ENCODE measurements around the gene GLUD1. TPM values are rescaled to one million over a fixed set of nuclear protein-coding genes. Genes with fewer than 3 reads are reported as not detected.

GLUD1 gene
- polyA plus RNA-seq, 2 of the 4 experiments (the other 2 are of a cell fraction): 74.4 to 117 TPM

DNA sequence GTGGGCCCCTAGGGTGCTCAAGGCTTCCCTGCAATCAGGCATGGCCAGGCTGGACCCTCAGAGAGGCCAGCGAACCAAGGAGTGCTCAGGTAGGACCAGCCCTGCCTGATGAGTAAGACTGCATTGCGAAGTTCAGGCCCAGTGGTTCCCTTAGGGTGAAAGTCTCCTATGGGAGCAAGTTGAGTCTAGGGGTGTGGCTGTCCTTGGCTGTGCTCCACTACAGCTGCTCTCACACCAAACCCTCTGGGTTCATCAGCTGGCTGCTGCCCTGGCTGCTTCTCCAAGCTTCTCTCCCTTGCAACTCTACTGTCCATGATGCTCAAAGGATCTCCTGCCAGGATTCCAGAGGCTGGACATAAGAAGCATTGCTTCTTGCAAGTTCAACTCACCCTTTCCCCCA, 55.9 kb downstream of the GLUD1 start:
- ATAC-seq (peak in 1 of 2 experiments; percentile 19; a peak in 2 of 6 replicates), FAIRE-seq (no peak), DNase-seq (ENCODE audit: low read depth in 1 of 2, low spot score in 1 of 2) (no peak)
- ChIA-PET POLR2A (no interaction called here), CTCF (no interaction called here)
- no peak overlapping the region for H3K4me3 ChIP-seq
- H3K9me3 ChIP-seq: no peaks in the 10 kb centered on the region
- H3K4me1 ChIP-seq: 0 out of 3 replicates have a peak, but pooled peaks cover 2% of the 10 kb centered on the region
- no peak for TF ChIP-seq EP300 (IDR thresholded peaks at IDR 0.05)
- TF ChIP-seq SMC3 (IDR thresholded peaks at IDR 0.05): no peak
- no peak for TF ChIP-seq RNF2 (IDR thresholded peaks at IDR 0.05; ENCODE audit: borderline replicate concordance, low read depth)
- TF ChIP-seq CHD4 (IDR thresholded peaks at IDR 0.05; ENCODE audit: borderline replicate concordance): no peak
- TF ChIP-seq CHD2 (IDR thresholded peaks at IDR 0.05; ENCODE audit: low read length, partially characterized antibody): no peak
- TF ChIP-seq EHMT2 (IDR thresholded peaks at IDR 0.05; ENCODE audit: low read depth): no peak
- TF ChIP-seq, protein P1, sequence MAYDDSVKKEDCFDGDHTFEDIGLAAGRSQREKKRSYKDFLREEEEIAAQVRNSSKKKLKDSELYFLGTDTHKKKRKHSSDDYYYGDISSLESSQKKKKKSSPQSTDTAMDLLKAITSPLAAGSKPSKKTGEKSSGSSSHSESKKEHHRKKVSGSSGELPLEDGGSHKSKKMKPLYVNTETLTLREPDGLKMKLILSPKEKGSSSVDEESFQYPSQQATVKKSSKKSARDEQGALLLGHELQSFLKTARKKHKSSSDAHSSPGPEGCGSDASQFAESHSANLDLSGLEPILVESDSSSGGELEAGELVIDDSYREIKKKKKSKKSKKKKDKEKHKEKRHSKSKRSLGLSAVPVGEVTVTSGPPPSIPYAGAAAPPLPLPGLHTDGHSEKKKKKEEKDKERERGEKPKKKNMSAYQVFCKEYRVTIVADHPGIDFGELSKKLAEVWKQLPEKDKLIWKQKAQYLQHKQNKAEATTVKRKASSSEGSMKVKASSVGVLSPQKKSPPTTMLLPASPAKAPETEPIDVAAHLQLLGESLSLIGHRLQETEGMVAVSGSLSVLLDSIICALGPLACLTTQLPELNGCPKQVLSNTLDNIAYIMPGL (CRISPR knock-in tag; IDR thresholded peaks at IDR 0.05; ENCODE audit: borderline replicate concordance): no peak
- no peak for TF ChIP-seq FOXS1 (CRISPR knock-in tag; IDR thresholded peaks at IDR 0.05)
- TF ChIP-seq SREBF2 (IDR thresholded peaks at IDR 0.05): no peak
- no peak for TF ChIP-seq NPAS2 (CRISPR knock-in tag; IDR thresholded peaks at IDR 0.05; ENCODE audit: borderline replicate concordance)
- no peak for TF ChIP-seq ESRRA (IDR thresholded peaks at IDR 0.05; ENCODE audit: borderline replicate concordance, low read length)
- TF ChIP-seq, protein P2, sequence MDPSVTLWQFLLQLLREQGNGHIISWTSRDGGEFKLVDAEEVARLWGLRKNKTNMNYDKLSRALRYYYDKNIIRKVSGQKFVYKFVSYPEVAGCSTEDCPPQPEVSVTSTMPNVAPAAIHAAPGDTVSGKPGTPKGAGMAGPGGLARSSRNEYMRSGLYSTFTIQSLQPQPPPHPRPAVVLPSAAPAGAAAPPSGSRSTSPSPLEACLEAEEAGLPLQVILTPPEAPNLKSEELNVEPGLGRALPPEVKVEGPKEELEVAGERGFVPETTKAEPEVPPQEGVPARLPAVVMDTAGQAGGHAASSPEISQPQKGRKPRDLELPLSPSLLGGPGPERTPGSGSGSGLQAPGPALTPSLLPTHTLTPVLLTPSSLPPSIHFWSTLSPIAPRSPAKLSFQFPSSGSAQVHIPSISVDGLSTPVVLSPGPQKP (IDR thresholded peaks at IDR 0.05; ENCODE audit: low read depth, low read length): no peak
- no peak for TF ChIP-seq MYC (IDR thresholded peaks at IDR 0.05; ENCODE audit: borderline replicate concordance, low read length)
- no peak for TF ChIP-seq HOXA7 (CRISPR knock-in tag; IDR thresholded peaks at IDR 0.05)
- no peak for TF ChIP-seq EHF (CRISPR knock-in tag; IDR thresholded peaks at IDR 0.05)
- TF ChIP-seq, protein P3, sequence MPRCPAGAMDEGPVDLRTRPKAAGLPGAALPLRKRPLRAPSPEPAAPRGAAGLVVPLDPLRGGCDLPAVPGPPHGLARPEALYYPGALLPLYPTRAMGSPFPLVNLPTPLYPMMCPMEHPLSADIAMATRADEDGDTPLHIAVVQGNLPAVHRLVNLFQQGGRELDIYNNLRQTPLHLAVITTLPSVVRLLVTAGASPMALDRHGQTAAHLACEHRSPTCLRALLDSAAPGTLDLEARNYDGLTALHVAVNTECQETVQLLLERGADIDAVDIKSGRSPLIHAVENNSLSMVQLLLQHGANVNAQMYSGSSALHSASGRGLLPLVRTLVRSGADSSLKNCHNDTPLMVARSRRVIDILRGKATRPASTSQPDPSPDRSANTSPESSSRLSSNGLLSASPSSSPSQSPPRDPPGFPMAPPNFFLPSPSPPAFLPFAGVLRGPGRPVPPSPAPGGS (IDR thresholded peaks at IDR 0.05): no peak
- no peak for TF ChIP-seq CEBPB (IDR thresholded peaks at IDR 0.05)
- TF ChIP-seq, protein P4, sequence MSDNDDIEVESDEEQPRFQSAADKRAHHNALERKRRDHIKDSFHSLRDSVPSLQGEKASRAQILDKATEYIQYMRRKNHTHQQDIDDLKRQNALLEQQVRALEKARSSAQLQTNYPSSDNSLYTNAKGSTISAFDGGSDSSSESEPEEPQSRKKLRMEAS (IDR thresholded peaks at IDR 0.05): no peak
- TF ChIP-seq BHLHE40 (IDR thresholded peaks at IDR 0.05; ENCODE audit: low read depth, low read length): no peak
- no peak for TF ChIP-seq FOSL2 (IDR thresholded peaks at IDR 0.05)
- TF ChIP-seq FOSL2 (CRISPR knock-in tag; IDR thresholded peaks at IDR 0.05): no peak
- WGBS (ENCODE audit: missing lambda C conversion rate): 74% methylated on average over 2 of the region's 2 CpGs
- H3K4me2 ChIP-seq: no peak overlapping the region
- no peak overlapping the region for H3K27ac ChIP-seq

DNA sequence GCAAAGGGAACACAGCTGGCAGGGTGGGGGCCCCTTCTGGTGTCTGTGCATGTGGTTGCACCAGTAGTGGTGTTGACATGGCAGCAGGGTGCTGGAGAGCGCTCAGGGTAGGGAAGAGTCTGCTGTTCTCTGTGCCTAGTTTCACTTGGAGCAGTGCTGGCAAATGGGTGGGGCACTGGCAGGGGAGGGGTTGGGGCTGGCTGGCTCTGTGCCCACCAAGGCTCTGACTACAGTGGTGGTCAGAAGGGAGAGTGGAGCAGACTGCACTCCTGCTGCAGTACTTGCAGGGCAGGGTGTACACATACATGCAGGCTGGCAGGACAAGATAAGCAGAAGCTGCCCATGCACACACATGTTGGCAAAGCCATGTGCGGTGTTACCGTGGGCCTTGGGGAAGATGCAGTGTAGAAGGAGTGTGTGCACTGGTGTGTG, 56.3 kb downstream of the GLUD1 start:
- H3K9me3 ChIP-seq: no peaks in the 10 kb centered on the region
- H3K4me1 ChIP-seq: 0 out of 3 replicates have a peak, but pooled peaks cover 2% of the 10 kb centered on the region
- ATAC-seq (peak; percentile 34 to 43; a peak in 5 of 6 replicates), FAIRE-seq (no peak), DNase-seq (ENCODE audit: low read depth in 1 of 2, low spot score in 1 of 2) (no peak)
- no peak overlapping the region for H3K4me2 ChIP-seq
- ChIA-PET CTCF (no interaction called here), POLR2A (no interaction called here)
- 90% methylated on average over 3 of the region's 3 CpGs for WGBS (ENCODE audit: missing lambda C conversion rate)
- no peak overlapping the region for H3K4me3 ChIP-seq
- no peak overlapping the region for H3K27ac ChIP-seq
- TF ChIP-seq, protein P4 (IDR thresholded peaks at IDR 0.05): no peak
- TF ChIP-seq RFX5 (IDR thresholded peaks at IDR 0.05) (no peak), CHD4 (IDR thresholded peaks at IDR 0.05; ENCODE audit: borderline replicate concordance) (no peak), KDM5A (IDR thresholded peaks at IDR 0.05) (no peak), SMC3 (IDR thresholded peaks at IDR 0.05) (no peak), HDAC2 (IDR thresholded peaks at IDR 0.05) (no peak), JUN (IDR thresholded peaks at IDR 0.05) (no peak), POLR2A (IDR thresholded peaks at IDR 0.05; ENCODE audit: low read length) (no peak), PHF8 (IDR thresholded peaks at IDR 0.05; ENCODE audit: borderline replicate concordance, low read depth) (no peak), HOXB13 (CRISPR knock-in tag; IDR thresholded peaks at IDR 0.05; ENCODE audit: low read depth) (no peak), RAD21 (conservative IDR thresholded peaks at IDR 0.05 in 1 of 2, IDR thresholded peaks at IDR 0.05 in 1 of 2) (no peak), NR3C1 (IDR thresholded peaks at IDR 0.05) (no peak)
- TF ChIP-seq, protein P5, sequence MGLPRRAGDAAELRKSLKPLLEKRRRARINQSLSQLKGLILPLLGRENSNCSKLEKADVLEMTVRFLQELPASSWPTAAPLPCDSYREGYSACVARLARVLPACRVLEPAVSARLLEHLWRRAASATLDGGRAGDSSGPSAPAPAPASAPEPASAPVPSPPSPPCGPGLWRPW (IDR thresholded peaks at IDR 0.05): no peak
- TF ChIP-seq, protein P6, sequence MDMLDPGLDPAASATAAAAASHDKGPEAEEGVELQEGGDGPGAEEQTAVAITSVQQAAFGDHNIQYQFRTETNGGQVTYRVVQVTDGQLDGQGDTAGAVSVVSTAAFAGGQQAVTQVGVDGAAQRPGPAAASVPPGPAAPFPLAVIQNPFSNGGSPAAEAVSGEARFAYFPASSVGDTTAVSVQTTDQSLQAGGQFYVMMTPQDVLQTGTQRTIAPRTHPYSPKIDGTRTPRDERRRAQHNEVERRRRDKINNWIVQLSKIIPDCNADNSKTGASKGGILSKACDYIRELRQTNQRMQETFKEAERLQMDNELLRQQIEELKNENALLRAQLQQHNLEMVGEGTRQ (IDR thresholded peaks at IDR 0.05): no peak
- TF ChIP-seq, protein P1 (CRISPR knock-in tag; IDR thresholded peaks at IDR 0.05; ENCODE audit: borderline replicate concordance): no peak
